ENCODE results near the gene USP21. TPM values are rescaled to one million over a fixed set of nuclear protein-coding genes. Genes with fewer than 3 reads are reported as not detected.

The USP21 gene
- total RNA-seq, 1 donor, result 11.1 TPM

DNA sequence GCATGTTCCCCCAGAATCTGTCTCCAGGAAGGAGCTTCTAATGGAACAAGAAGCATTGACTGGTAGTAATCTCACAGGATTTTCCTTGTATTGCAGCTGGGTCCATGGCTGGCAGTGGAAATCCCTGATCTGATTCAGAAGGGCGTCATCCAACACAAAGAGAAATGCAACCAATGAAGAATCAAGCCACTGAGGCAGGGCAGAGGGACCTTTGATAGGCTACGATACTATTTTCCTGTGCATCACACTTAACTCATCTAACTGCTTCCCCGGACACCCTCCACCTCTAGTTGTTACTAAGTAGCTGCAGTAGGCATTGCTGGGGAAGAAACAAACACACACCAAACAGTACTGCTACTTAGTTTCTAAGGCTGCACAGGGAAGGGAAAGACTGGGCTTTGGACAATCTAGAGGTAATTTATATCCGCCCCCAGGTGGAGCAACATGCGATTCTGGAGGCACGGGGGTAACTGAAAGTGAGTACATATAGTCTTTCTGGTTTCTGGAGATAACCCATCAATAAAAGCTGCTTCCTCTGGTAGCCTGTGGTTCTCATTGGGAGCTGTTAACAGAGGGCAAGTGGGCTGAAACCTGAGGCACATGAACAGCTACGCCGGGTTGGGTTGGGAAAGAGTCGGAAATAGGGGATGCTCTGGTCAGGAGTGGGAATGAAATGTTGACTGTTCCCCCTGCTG, 837 bp upstream of the USP21 start:
- Histone ChIP-seq H3K9me3 (ENCODE audit: low read depth, low read length) (no peaks in the 10 kb centered on the region), H3K4me3 (ENCODE audit: low read length) (no peak overlapping the region), H3K4me1 (ENCODE audit: insufficient read depth, low read length) (peaks cover 35% of the 10 kb centered on the region), H3K27me3 (ENCODE audit: insufficient read depth, low read length) (no peaks in the 10 kb centered on the region)

DNA sequence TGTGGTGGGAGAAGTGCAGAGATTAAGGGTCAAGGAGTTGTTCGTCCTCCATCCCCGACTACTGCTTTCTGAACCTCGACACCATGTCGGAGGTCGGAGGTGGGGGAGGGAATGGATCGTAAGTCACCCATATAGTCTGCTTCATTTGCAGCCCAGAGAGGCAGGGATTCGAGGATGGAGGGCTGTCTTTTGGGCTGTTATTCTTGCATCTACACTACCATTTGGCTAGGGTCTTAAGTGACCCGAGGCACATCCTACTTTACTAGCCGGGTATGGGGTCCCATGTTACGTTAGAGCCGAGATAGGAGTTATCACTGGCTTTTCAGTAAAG, 578 bp downstream of the USP21 start:
- Histone ChIP-seq H3K4me3 (ENCODE audit: low read length) (peak overlapping the region; percentile 73), H3K4me1 (ENCODE audit: insufficient read depth, low read length) (peaks cover 29% of the 10 kb centered on the region), H3K9me3 (ENCODE audit: low read depth, low read length) (no peaks in the 10 kb centered on the region), H3K27me3 (ENCODE audit: insufficient read depth, low read length) (no peaks in the 10 kb centered on the region)

DNA sequence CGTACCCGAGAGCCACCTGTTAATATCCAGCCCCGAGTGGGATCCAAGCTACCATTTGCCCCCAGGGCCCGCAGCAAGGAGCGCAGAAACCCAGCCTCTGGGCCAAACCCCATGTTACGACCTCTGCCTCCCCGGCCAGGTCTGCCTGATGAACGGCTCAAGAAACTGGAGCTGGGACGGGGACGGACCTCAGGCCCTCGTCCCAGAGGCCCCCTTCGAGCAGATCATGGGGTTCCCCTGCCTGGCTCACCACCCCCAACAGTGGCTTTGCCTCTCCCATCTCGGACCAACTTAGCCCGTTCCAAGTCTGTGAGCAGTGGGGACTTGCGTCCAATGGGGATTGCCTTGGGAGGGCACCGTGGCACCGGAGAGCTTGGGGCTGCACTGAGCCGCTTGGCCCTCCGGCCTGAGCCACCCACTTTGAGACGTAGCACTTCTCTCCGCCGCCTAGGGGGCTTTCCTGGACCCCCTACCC, 1.4 kb downstream of the USP21 start:
- Histone ChIP-seq H3K4me1 (ENCODE audit: insufficient read depth, low read length) (peaks cover 33% of the 10 kb centered on the region), H3K9me3 (ENCODE audit: low read depth, low read length) (no peaks in the 10 kb centered on the region), H3K4me3 (ENCODE audit: low read length) (no peak overlapping the region), H3K27me3 (ENCODE audit: insufficient read depth, low read length) (no peaks in the 10 kb centered on the region)

DNA sequence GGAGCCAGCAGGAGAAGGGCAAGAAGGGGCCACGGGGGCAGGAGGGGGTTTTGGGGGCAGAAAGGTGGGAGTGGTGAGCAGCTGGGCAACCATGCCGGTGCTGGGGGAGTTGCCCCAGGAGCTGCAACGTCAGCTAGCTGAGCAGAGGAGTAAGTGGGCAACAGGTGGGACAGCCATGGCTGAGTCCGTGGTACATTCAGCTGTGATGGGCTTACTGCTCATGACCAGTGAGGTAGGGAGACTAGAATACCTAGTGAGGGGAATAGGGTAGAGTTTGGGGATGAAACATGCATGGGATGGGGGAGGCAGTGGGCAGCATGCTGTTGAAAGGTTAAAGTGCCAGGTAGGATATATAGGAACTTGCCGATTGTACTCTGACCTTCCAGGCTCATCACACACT, 2.4 kb downstream of the USP21 start:
- no peak overlapping the region for H3K4me3 ChIP-seq (ENCODE audit: low read length)
- no peaks in the 10 kb centered on the region for H3K9me3 ChIP-seq (ENCODE audit: low read depth, low read length)
- peaks cover 36% of the 10 kb centered on the region for H3K4me1 ChIP-seq (ENCODE audit: insufficient read depth, low read length)
- H3K27me3 ChIP-seq (ENCODE audit: insufficient read depth, low read length), result no peaks in the 10 kb centered on the region

DNA sequence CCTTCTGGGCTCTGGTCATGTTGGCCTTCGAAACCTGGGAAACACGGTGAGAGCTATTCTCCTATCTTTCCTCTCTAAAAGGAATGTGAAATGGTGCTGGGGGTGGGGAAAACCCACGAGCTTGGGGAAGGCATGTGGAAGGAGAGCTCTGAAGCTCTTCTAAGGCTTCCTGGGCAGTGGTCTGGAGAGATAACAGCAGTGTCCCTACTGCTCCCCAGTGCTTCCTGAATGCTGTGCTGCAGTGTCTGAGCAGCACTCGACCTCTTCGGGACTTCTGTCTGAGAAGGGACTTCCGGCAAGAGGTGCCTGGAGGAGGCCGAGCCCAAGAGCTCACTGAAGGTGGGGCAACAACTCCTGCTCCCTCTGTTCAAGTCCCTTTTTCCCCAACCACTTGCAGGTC, 2.8 kb downstream of the USP21 start:
- Histone ChIP-seq H3K9me3 (ENCODE audit: low read depth, low read length) (no peaks in the 10 kb centered on the region), H3K4me1 (ENCODE audit: insufficient read depth, low read length) (peaks cover 40% of the 10 kb centered on the region), H3K27me3 (ENCODE audit: insufficient read depth, low read length) (no peaks in the 10 kb centered on the region)

DNA sequence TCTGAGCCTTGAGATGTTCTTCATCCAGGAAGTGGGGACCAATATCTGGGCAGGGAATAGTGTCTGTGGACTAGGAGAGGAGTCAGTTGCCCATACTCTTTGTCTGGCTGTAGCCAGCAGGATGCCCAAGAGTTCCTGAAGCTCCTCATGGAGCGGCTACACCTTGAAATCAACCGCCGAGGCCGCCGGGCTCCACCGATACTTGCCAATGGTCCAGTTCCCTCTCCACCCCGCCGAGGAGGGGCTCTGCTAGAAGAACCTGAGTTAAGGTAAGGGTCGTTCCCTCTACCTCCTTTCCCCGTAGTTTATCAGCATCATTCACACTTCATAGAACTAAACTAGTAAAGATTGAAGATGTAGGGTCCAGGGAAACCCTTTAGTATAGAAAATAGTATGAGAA, 3.5 kb downstream of the USP21 start:
- Histone ChIP-seq H3K4me1 (ENCODE audit: insufficient read depth, low read length) (peaks cover 48% of the 10 kb centered on the region), H3K9me3 (ENCODE audit: low read depth, low read length) (no peaks in the 10 kb centered on the region), H3K4me3 (ENCODE audit: low read length) (no peak overlapping the region), H3K27me3 (ENCODE audit: insufficient read depth, low read length) (no peaks in the 10 kb centered on the region)

More for the DNA sequence above, 2.8 kb downstream of the USP21 start:
- no peak overlapping the region for H3K4me3 ChIP-seq (ENCODE audit: low read length)

DNA sequence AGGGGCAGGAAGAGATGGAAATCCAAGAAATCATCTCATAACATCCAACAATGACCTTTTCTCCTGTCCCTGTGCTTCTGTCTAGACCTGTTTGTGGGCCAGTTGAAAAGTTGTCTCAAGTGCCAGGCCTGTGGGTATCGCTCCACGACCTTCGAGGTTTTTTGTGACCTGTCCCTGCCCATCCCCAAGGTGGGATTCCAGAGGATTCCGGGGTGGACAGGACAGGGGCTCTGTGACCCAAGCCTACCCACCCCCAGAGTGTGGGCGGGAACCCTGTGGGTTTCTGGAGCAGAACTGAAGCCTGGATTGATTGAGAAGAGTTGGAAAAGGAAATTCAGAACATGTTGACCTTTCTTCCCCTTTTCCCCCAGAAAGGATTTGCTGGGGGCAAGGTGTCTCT, 4.5 kb downstream of the USP21 start:
- no peak overlapping the region for H3K4me3 ChIP-seq (ENCODE audit: low read length)
- no peaks in the 10 kb centered on the region for H3K9me3 ChIP-seq (ENCODE audit: low read depth, low read length)
- no peaks in the 10 kb centered on the region for H3K27me3 ChIP-seq (ENCODE audit: insufficient read depth, low read length)
- H3K4me1 ChIP-seq (ENCODE audit: insufficient read depth, low read length), result peaks cover 45% of the 10 kb centered on the region

DNA sequence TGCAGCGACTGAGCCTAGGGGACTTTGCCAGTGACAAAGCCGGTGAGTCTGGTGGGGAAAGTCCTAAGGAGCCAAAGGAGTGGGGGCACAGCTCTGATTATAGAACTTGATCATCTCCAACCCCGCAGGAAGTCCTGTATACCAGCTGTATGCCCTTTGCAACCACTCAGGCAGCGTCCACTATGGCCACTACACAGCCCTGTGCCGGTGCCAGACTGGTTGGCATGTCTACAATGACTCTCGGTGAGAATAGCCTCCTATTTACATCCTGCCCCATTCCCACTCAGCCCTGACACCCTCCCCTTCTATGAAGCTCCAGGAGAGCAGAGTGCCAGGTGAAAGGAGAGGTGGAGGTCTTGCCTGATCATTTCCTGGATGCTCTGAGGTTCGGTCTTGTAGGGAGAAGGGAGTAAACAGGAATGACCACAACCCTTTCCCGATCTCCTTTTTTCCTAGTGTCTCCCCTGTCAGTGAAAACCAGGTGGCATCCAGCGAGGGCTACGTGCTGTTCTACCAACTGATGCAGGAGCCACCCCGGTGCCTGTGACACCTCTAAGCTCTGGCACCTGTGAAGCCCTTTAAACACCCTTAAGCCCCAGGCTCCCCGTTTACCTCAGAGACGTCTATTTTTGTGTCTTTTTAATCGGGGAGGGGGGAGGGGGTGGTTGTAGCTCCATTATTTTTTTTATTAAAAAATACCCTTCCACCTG, 5.8 kb downstream of the USP21 start:
- no peaks in the 10 kb centered on the region for H3K27me3 ChIP-seq (ENCODE audit: insufficient read depth, low read length)
- H3K9me3 ChIP-seq (ENCODE audit: low read depth, low read length), result no peaks in the 10 kb centered on the region
- peaks cover 37% of the 10 kb centered on the region for H3K4me1 ChIP-seq (ENCODE audit: insufficient read depth, low read length)
- H3K4me3 ChIP-seq (ENCODE audit: low read length), result peak overlapping the region; percentile 55

DNA sequence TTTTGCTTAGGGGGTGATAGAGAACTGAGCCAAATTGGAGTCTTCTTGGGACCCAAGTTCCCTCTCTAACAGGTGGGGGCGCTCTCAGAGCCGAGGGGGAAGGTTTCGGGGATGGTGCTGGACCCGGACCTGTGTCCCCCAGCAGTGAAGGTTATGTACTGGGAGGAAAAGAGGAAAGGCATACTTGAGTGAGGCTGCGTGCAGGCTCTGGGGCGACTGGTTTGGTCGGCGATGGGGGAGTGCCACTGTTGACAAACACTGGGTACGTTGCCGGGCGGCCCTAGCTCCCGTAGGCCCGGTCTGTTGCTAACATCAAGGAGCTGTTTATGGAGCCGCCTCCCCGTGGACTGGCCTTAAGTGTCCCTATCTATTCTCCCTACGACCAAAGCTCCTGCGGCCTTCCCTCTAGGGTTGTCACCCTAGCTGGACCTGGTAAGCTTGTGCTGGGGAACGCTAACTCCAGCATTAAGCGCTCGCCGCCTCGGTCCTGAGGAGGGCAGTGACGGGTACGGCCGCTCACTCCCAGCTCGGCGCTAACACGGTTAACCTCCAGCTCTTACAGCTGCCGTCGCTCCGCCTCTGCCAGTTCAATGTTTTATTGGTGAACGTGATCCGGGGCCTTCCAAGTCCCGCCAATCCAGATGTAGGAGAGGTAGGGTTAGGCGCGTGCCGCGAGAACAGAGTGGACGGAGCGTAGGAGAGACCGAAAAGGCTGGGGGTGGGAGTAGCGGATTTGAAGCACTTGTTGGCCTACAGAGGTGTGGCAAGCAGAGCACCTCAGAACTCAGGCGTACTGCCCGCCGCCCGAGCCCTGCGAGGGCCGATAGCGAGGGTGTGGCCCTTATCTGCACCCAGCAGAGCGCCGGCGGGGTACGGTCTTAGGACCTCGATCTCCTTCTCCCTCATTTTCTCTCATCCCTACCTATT, 6.7 kb downstream of the USP21 start, which contains the start of gene PPOX:
PPOX (plus strand) TSS at position 685 of the 927 bp plus-strand sequence. CDS start 422 bp downstream, outside the sequence.
- Histone ChIP-seq H3K4me1 (ENCODE audit: insufficient read depth, low read length) (peaks cover 27% of the 10 kb centered on the region), H3K4me3 (ENCODE audit: low read length) (peak within 1 kb of the TSS; percentile 55), H3K27me3 (ENCODE audit: insufficient read depth, low read length) (no peaks in the 10 kb centered on the region), H3K9me3 (ENCODE audit: low read depth, low read length) (no peaks in the 10 kb centered on the region)

DNA sequence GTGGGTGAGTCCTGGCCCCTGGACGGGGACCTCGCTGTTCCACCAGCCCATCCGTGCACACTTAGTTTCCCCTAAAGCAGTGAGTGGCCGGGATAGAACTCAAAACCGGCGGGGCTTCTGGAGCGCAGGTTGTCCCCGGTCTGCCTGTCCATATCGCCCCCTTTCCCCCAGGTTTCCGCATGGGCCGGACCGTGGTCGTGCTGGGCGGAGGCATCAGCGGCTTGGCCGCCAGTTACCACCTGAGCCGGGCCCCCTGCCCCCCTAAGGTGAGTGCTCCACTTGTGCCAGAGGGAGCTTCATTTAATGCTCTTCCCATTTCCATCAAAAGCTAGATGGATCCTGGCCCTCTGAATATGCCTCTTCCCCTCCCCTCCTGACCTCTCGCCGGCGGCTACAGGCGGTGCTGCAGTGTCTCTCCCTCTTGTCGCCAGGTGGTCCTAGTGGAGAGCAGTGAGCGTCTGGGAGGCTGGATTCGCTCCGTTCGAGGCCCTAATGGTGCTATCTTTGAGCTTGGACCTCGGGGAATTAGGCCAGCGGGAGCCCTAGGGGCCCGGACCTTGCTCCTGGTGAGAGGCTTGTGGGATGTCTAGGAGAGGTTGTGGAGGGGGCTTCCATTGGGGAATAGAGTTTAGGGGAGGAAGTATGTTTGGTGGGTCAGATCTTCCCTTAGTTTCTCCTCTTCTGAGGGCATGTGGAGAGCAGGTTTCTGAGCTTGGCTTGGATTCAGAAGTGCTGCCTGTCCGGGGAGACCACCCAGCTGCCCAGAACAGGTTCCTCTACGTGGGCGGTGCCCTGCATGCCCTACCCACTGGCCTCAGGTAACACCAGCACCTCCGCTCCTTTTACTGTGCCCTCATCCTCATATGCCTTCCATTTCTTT, 7.6 kb downstream of the USP21 start:
- H3K9me3 ChIP-seq (ENCODE audit: low read depth, low read length), result no peaks in the 10 kb centered on the region
- peaks cover 24% of the 10 kb centered on the region for H3K4me1 ChIP-seq (ENCODE audit: insufficient read depth, low read length)
- H3K4me3 ChIP-seq (ENCODE audit: low read length), result peak overlapping the region; percentile 55
- H3K27me3 ChIP-seq (ENCODE audit: insufficient read depth, low read length), result no peaks in the 10 kb centered on the region

DNA sequence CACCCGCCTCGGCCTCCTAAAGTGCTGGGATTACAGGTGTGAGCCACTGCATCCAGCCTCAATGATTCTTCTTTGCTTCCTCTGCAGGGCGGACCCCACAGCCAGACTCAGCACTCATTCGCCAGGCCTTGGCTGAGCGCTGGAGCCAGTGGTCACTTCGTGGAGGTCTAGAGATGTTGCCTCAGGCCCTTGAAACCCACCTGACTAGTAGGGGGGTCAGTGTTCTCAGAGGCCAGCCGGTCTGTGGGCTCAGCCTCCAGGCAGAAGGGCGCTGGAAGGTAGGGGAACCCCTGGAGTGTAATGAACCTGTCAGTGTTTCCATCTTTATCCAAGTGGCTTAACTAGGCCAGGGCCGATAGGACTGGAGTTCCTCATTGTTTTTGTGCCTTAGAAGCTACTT, 9.6 kb downstream of the USP21 start:
- H3K27me3 ChIP-seq (ENCODE audit: insufficient read depth, low read length), result no peaks in the 10 kb centered on the region
- H3K4me3 ChIP-seq (ENCODE audit: low read length), result no peak overlapping the region
- no peaks in the 10 kb centered on the region for H3K9me3 ChIP-seq (ENCODE audit: low read depth, low read length)
- peaks cover 24% of the 10 kb centered on the region for H3K4me1 ChIP-seq (ENCODE audit: insufficient read depth, low read length)

DNA sequence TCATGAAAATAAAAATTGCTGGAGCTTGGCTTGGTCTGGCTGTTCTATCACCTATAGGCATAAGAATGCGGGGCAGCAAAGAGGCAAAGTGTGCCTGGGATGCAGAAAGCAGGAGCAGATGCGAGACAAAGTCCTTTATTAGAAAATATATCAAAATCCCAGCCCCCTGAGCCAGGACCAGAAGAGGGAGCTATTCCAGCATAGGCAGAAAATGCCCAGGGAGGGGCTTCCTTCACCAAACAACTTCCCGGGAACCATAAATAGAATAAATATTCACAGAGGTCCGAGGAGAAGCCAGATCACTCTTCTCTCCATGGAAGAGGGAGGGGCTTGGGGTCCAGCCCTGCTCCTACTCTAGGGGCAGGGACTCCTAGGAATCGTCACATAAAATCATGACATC, 11.9 kb downstream of the USP21 start:
- H3K27me3 ChIP-seq (ENCODE audit: insufficient read depth, low read length), result no peaks in the 10 kb centered on the region
- H3K9me3 ChIP-seq (ENCODE audit: low read depth, low read length), result no peaks in the 10 kb centered on the region
- no peak overlapping the region for H3K4me3 ChIP-seq (ENCODE audit: low read length)
- peaks cover 21% of the 10 kb centered on the region for H3K4me1 ChIP-seq (ENCODE audit: insufficient read depth, low read length)

DNA sequence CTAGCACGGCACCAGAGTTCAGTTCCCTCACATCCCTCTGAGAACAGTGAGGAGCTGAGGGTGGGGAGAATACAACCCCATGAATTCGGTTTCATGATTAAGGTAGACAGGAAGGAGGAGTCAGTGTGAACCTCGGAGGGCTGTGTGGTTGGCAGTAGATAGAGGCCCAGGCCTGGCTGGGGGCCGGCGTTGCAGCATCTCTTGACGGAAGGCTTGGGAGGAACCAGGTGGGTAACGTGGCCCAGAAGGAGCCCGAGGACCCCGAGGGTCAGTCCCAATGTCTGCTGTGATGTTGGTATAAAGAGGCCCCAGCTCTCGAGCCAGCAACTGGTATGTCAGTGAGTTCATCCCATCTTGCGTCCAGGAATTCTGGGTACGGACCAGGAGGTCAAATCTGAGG, 12.4 kb downstream of the USP21 start:
- Histone ChIP-seq H3K9me3 (ENCODE audit: low read depth, low read length) (no peaks in the 10 kb centered on the region), H3K4me3 (ENCODE audit: low read length) (no peak overlapping the region), H3K27me3 (ENCODE audit: insufficient read depth, low read length) (no peaks in the 10 kb centered on the region), H3K4me1 (ENCODE audit: insufficient read depth, low read length) (peaks cover 23% of the 10 kb centered on the region)

DNA sequence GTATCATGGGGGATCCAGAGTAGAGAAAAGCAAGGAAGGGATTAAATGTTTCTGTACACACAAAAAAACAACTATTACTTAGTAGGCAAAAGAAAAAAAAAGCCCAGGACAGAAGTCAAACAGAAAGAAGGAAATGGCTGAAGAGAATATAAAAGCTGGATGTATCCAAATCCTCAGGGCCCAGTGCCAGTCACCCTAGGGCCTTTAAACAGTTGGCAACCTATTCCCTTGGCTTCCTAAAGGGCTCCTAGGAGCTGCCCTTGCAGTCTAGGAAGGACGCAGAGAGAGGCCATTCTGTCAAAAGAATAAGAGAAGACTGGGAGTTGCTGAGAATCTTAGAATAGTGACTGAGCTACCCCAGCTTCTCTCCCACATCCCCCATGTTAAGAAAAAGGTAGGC, 13.0 kb downstream of the USP21 start:
- H3K27me3 ChIP-seq (ENCODE audit: insufficient read depth, low read length), result no peaks in the 10 kb centered on the region
- peaks cover 18% of the 10 kb centered on the region for H3K4me1 ChIP-seq (ENCODE audit: insufficient read depth, low read length)
- H3K9me3 ChIP-seq (ENCODE audit: low read depth, low read length), result no peaks in the 10 kb centered on the region
- H3K4me3 ChIP-seq (ENCODE audit: low read length), result no peak overlapping the region

Measured in mononuclear cell (primary cell).